HUDEP-2 (cell line): ENCODE measurements around the gene SEMA6C.
"Not testable (repeated sequence)": the region's sequence is repeated elsewhere in the genome, so short reads cannot be mapped to it uniquely, and the experiment has no call there.

Source experiments
- DNase-seq, 76 experiments: peaks; one replicate each; lab custom pipeline; 2025; ENCODE audit not compliant: unreplicated experiment in 76 of 76; lab: John Stamatoyannopoulos, UW

Gene SEMA6C

DNA sequence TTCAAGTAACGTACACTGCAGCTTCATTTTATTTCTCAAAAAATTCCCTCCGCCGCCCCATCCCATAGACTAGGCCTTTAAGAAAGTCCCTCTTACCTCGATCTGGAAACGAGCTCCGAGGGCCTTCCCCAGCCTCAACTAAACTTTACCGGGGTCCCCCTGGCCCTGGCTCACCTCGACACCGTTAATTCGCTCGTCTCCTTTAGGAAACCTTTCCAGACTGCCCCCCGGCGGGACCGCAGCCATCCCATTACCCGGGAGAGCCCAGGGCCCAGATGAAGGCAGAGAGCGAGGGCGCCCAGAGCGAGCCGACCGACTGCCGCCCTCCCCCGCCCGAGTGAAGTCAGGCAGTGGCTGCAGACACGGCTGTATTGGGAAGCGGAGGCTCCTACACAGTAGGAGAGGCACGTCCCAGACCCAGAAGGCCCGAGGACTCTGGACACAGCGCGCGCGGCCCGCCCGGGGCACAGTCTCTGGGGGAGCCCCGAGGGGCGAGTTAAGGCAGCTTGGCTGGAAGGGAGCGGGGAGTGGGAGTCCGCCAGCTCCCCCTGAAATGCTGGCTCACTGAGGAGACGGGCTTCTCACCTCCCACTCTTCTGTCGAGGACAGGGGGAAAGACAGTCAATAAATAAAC lies 14.6 kb downstream of the SEMA6C start:
- DNase-seq, result no peak

DNA sequence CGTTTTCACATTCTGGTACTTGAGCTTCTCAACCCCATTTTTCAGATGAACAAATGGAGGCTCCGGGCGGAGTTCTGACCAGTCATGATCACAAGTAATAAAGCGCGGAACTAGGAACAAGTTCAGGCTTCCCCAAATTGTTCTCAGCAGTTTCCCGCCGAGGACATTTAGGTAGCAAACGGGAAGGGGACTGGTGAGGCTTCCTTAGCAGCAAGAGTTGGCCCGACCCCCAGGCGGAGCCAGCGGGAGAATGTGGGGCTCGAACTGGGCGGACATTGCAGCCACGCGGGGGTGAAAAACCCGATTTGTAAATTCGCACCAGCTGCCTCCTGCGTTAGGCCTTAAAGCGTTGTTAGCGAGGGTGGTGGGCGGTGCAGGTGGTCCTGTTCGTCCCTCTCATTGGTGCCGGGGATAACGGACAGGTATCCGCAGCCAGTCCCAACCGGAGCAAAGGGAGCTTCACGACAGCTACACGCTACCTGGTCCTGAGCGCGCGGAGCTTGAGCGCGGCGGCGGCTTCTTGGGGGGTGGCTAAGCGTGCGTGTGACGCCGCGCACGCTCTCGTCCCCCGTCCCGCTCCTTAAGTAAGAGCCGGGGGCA lies 15.3 kb downstream of the SEMA6C start:
- DNase-seq, result peak in 18 of 76 experiments; percentile 11 to 79 (median 36)

DNA sequence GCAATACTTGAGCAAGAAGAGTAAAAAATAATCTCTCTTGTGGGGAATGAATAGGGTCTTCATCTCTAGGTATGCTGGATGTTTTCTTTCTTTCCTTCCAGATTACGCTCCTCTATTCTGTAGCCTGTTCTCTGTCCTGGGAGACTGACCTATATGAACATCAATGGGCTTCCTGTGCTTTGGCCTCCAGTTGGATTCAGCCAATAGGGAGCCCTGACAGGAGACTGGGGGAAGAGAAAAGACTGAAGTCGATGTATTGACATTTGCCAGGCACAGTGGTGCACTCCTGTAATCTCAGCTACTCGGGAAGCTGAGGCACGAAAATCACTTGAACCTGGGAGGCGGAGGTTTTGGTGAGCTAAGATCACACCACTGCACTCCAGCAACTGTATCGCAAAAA lies 17.6 kb downstream of the SEMA6C start:
- DNase-seq, result no peak

DNA sequence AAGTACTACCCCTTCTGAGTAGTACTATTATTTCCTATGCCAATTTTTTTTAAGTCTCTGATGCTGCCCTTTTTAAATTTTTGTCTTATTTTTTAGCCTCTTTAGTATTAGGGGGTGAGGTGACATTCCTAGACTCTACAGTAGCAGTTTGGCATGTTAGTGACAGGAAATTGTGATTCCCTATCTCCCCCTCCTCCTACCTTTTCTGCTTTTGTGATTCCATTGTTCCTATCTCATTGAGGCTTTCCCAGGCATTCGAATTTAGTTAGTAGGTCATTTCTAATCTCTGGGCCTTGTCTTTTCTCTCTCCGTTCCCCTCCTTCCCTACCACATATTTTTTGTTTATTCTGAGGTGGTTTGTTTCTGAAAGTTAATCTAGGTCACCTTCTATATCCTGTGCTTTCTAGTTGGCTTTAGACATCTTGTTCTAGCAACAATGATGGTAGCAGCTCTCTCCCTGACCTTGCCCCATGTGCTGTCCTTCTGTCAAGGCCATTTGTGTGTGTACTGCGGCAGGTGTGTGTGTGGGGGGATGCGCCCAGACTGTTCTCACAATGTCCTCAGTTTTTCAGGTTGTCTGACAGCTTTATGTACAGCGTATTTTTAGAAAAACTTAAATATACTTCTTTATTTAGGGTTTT lies 21.5 kb downstream of the SEMA6C start:
- DNase-seq, result no peak

DNA sequence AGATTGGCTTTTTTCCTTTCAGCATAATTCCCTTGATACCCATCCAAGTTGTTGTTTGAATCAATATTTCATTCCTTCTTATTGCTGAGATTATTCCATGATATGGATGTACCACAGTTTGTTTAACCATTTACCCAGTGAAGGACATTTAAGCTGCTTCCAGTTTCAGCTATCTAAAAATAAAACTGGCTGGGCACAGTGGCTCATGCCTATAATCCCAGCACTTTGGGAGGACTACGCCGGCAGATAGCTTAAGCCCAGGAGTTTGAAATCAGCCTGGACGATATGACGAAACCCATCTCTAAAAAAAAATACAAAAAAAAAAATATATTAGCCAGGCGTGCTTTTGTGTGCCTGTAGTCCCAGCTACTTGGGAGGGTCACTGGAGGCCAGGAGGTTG lies 32.6 kb downstream of the SEMA6C start:
- DNase-seq, result no peak

DNA sequence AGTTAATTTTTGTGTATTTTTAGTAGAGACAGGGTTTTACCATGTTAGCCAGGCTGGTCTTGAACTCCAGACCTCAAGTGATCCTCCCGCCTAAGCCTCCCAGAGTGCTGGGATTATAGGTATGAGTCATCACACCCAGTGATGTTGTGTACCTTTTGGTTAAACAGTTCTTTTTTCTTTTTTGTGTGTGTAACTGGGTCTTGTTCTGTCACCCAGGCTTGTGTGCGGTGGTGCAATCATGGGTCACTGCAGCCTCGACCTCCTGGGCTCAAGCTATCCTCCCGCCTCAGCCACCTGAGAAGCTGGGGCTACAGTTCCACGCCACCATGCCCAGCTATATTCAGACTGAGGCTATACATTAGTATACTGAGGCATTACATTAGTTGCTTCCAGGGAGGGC lies 38.1 kb downstream of the SEMA6C start:
- DNase-seq, result no peak

DNA sequence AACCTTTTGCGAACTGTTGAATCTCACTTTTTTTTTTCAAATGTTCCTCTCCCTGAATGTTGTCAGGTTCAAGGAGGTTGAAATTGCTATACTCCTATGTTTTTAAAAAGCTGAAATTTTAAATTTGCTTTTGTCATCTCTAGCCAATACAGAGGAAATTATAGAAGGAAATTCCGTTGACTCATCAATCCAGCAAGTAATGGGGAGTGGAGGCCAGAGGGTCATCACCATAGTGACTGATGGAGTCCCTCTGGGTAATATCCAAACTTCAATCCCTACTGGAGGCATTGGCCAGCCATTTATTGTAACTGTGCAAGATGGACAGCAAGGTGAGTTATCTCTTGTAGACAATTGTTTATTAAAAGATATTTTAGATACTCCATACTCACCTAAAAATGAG lies 39.5 kb downstream of the SEMA6C start:
- DNase-seq, result no peak

DNA sequence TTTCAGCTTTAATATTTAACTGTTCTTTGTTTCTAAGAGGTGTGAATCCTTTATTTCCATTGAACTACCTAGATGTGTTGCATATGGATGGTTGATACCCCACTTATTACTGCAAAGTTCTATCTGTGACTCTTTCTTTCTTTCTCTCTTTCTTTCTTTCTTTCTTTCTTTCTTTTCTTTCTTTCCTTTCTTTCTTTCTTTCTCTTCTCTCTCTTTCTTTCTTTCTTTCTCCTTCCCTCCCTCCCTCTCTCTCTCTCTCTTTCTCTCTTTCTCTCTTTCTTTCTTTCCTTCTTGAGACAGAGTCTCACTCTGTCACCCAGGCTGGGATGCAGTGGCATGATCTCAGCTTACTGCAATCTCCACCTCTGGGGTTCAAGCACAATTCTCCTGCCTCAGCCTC lies 41.8 kb downstream of the SEMA6C start:
- no peak for DNase-seq

DNA sequence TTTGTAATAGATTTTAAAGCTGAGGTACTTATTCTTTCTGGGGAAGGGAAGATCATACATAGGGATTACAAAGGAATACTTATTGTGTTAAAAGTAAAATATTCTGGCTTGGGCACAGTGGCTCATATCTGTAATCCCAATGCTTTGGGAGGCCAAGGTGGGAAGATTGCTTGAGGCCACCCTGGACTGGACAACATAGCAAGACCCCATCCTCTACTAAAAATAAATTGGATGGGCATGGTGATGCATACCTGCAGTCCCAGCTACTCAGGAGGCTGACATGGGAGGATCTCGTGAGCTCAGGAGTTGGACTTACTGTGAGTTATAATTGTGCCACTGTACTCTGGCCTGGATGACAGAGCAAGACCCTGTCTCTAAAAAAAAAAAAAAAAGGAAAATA lies 48.3 kb downstream of the SEMA6C start:
- DNase-seq, result no peak

DNA sequence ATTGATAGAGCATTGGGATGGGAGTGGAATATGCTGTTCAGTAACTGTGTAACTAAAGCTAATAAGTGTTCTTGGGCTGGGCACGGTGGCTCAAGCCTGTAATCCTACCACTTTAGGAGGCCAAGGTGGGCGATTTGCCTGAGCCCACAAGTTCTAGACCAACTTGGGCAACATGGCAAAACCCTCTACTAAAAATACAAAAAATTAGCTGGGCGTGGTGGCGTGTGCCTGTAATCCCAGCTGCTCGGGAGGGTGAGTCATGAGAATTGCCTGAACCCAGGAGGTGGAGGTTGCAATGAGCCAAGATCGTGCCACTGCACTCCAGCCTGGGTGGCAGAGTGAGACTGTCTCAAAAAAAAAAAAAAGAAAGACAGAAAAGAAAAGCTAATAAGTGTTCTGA lies 49.0 kb downstream of the SEMA6C start:
- DNase-seq, result not testable (repeated sequence)

DNA sequence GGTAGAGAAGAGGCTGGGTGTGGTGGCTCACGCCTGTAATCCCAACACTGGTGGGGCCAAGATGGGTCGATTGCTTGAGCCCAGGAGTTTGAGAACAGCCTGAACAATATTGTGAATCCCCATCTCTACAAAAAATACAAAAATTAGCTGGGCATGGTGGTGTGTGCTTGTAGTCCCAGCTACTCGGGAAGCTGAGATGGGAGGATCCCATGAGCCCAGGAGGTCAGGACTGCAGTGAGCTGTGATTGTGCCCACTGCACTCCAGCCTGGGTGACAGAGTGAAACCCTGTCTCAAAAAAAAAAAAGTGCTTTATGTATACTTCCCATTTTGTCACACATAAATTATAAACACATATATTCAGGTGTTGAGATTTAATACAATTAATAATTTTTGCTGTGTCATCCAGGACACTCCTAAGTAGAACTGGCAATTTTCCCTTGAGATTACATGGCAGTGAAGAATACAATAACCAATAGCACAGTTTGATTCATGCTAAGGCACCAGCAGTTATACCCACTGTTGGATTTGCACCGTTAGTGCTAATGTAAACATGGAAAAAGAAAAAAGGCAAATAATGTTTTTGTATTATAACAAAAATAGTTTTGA lies 60.4 kb downstream of the SEMA6C start:
- no peak for DNase-seq
